Suprapubic skin (tissue), 4 donors: Measurements from ENCODE around the gene AP2B1. TPM values are rescaled to one million over a fixed set of nuclear protein-coding genes. Genes with fewer than 3 reads are reported as not detected.

Source experiments
- DNase-seq, 2 donors: peaks; one replicate each; pipeline ENCODE4 v3.0.0-alpha.2; 2019; ENCODE audit warnings: low spot score in 2 of 2
- H3K27ac ChIP-seq: fragments of 200-600 bp; sonication (generic); one replicate; pipeline ENCODE4 v1.5.1; 2019
- H3K27me3 ChIP-seq: fragments of 200-600 bp; sonication (generic); one replicate; pipeline ENCODE4 v1.5.1; 2019
- H3K36me3 ChIP-seq: fragments of 200-600 bp; sonication (generic); one replicate; pipeline ENCODE4 v1.5.1; 2019
- H3K4me1 ChIP-seq: fragments of 200-600 bp; sonication (generic); one replicate; pipeline ENCODE4 v1.5.1; 2019
- H3K4me3 ChIP-seq: fragments of 200-600 bp; sonication (generic); one replicate; pipeline ENCODE4 v1.5.1; 2019; ENCODE audit warnings: mild to moderate bottlenecking
- H3K9me3 ChIP-seq: fragments of 200-600 bp; sonication (generic); one replicate; pipeline ENCODE4 v1.5.1; 2019
- EP300 ChIP-seq: sonication (generic); formaldehyde crosslinking; IDR thresholded peaks from one replicate; pipeline ENCODE4 v1.6.1; 2017; ENCODE audit warnings: antibody characterized with exemption
- POLR2A ChIP-seq, 2 donors: fragments of 450-650 bp; IDR thresholded peaks; one replicate each; pipeline ENCODE4 v1.6.1; 2017; ENCODE audit warnings: antibody characterized with exemption in 2 of 2, mild to moderate bottlenecking in 2 of 2, moderate library complexity in 2 of 2
- POLR2AphosphoS5 ChIP-seq, 3 donors: sonication (generic); formaldehyde crosslinking; IDR thresholded peaks; one replicate each; pipeline ENCODE4 v1.6.1; 2017; ENCODE audit warnings: antibody characterized with exemption in 3 of 3
- WGBS: methylation state at CpG from one replicate; pipeline ENCODE4 v1.1.5; 2018; 5-methylcytosine and 5-hydroxymethylcytosine counted together
- total RNA-seq, 4 donors: library from RNA; depleted of rRNA; stranded (reverse); fragments of >200 nt; gene quantifications; one replicate each; pipeline ENCODE4 v1.1.0, GENCODE V29; 2016
- TF ChIP-seq, protein P1 (sequence below), 2 donors: fragments of 200-600 bp in 1 of 2; fragments of 450-650 bp in 1 of 2; sonication (generic) in 1 of 2; IDR thresholded peaks; one replicate each; pipeline ENCODE4 v1.5.1; 2016 to 2019; ENCODE audit warnings: antibody characterized with exemption in 2 of 2, mild to moderate bottlenecking in 1 of 2, moderate library complexity in 1 of 2

Gene AP2B1
- total RNA-seq, 4 donors from 2014 or later = 41.3 to 50.0 (median 45.3) TPM

DNA sequence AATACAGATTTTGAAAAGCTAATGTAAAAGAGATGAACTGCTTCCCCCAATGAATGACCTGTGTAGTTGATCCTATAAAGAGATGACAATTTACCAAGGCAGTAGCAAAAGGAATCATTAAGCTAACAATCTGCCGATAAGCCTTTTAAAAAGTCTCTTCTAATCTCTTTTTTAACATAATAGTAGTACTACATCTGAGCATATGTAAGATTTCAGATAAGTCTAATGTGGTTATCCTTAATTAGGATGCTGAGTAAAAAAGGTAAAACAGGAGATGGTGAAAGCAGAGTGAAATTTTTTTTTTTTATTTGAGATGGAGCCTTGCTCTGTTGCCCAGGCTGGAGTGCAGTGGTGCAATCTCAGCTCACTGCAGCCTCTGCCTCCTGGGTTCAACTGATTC is 118.1 kb downstream of the AP2B1 start:
- TF ChIP-seq EP300 = no peak
- Histone ChIP-seq H3K9me3 (no peaks in the 10 kb centered on the region), H3K27ac (no peak overlapping the region), H3K27me3 (no peaks in the 10 kb centered on the region), H3K4me1 (peaks cover 9% of the 10 kb centered on the region), H3K36me3 (peaks cover 6% of the 10 kb centered on the region), H3K4me3 (no peak overlapping the region)
- WGBS = 94% methylated on average over 1 of the region's 1 CpG
- DNase-seq = no peak

DNA sequence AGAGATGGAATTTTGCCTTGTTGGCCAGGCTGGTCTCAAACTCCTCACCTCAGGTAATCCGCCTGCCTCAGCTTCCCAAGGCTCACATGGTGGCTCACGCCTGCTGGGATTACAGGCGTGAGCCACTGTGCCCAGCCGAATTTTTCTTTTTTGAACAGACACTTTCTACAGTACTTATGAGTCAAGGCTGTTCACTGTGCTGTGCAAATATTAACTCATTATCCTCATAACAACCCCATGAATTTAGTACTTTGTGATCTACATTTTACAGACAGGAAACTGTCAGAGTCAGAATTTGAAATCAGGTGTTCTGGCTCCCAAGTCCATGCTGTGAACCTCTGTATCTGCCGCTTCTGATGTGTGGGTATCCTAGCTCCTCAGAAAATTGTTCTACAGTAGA is 118.6 kb downstream of the AP2B1 start:
- Histone ChIP-seq H3K4me3 (no peak overlapping the region), H3K9me3 (no peaks in the 10 kb centered on the region), H3K36me3 (peaks cover 11% of the 10 kb centered on the region), H3K27ac (no peak overlapping the region), H3K4me1 (peaks cover 9% of the 10 kb centered on the region), H3K27me3 (no peaks in the 10 kb centered on the region)
- no peak for TF ChIP-seq POLR2A (IDR thresholded peaks at IDR 0.05)
- TF ChIP-seq POLR2AphosphoS5 (IDR thresholded peaks at IDR 0.05) = no peak
- TF ChIP-seq, protein P1, sequence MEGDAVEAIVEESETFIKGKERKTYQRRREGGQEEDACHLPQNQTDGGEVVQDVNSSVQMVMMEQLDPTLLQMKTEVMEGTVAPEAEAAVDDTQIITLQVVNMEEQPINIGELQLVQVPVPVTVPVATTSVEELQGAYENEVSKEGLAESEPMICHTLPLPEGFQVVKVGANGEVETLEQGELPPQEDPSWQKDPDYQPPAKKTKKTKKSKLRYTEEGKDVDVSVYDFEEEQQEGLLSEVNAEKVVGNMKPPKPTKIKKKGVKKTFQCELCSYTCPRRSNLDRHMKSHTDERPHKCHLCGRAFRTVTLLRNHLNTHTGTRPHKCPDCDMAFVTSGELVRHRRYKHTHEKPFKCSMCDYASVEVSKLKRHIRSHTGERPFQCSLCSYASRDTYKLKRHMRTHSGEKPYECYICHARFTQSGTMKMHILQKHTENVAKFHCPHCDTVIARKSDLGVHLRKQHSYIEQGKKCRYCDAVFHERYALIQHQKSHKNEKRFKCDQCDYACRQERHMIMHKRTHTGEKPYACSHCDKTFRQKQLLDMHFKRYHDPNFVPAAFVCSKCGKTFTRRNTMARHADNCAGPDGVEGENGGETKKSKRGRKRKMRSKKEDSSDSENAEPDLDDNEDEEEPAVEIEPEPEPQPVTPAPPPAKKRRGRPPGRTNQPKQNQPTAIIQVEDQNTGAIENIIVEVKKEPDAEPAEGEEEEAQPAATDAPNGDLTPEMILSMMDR (IDR thresholded peaks at IDR 0.05) = no peak
- no peak for TF ChIP-seq EP300
- 70% methylated on average over 5 of the region's 5 CpGs for WGBS
- no peak for DNase-seq

DNA sequence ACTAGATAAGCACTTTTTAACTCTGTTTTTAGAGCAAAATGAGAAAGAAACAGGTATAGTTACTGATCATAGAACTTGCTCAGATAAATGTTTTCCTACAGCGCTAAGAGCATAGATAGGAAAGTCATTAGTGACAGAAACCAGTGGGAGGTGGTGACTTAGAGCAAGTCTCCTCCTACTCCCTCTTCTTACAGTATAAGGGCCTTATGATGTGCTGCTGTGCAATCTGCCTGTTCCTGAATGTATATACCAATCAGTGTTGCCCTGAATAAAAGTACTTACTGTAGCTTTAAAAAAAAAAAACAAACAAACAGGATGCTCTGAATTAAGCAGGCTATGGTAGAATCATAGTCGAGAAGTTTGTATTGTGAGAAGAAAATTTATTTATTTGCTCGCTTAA is 121.0 kb downstream of the AP2B1 start:
- TF ChIP-seq, protein P1 (IDR thresholded peaks at IDR 0.05) = no peak
- TF ChIP-seq POLR2A (IDR thresholded peaks at IDR 0.05) (no peak), POLR2AphosphoS5 (IDR thresholded peaks at IDR 0.05) (no peak)
- H3K27me3 ChIP-seq = no peaks in the 10 kb centered on the region
- 74% methylated on average over 3 of the region's 3 CpGs for WGBS

DNA sequence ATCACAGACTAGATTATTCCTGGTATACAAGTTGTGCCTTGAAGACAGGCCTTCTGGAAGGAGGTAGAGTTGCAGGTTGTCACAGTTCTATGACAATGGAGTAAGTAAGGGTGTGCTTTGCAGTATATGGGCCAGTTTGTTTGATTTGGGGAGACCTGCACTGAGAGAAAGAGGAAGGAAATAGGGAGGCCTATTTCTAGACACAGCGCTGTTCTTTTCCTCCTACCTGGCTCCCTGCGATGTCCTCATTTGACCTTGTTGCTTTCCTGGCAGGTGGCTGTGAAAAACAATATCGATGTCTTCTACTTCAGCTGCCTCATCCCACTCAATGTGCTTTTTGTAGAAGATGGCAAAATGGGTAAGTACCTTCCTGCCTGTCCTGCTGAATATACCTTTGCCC is 121.8 kb downstream of the AP2B1 start:
- H3K4me3 ChIP-seq = no peak overlapping the region
- DNase-seq = no peak
- H3K4me1 ChIP-seq = peaks cover 9% of the 10 kb centered on the region
- TF ChIP-seq POLR2AphosphoS5 (IDR thresholded peaks at IDR 0.05) (no peak), EP300 (no peak), POLR2A (IDR thresholded peaks at IDR 0.05) (no peak)
- TF ChIP-seq, protein P1 (IDR thresholded peaks at IDR 0.05) = no peak
- H3K9me3 ChIP-seq = no peaks in the 10 kb centered on the region
- peaks cover 25% of the 10 kb centered on the region for H3K36me3 ChIP-seq
- H3K27ac ChIP-seq = no peak overlapping the region
- no peaks in the 10 kb centered on the region for H3K27me3 ChIP-seq
- WGBS = 52% methylated on average over 3 of the region's 3 CpGs

More for the DNA sequence above, 121.0 kb downstream of the AP2B1 start:
- Histone ChIP-seq H3K9me3 (no peaks in the 10 kb centered on the region), H3K4me3 (no peak overlapping the region), H3K27ac (no peak overlapping the region), H3K36me3 (peaks cover 22% of the 10 kb centered on the region), H3K4me1 (peaks cover 9% of the 10 kb centered on the region)
- no peak for DNase-seq

DNA sequence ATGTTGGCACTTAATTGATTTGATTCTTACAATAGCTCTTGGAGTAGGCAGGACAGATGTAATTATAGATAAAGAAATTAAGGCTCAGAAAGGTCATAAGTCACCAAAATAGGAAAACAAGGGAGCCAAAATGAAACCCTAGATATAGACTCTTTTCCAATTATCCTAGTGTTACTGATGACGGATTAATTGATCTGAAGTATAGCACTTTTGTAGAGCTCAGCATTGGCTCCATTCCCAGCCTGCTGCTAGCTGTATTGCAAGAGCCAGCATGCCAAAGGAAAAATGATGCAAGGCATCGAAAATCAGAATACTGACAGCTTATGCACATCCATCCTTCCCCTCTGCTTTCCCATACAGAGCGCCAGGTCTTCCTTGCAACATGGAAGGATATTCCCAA is 122.8 kb downstream of the AP2B1 start:
- Histone ChIP-seq H3K27ac (no peak overlapping the region), H3K9me3 (no peaks in the 10 kb centered on the region), H3K4me1 (peaks cover 9% of the 10 kb centered on the region), H3K4me3 (no peak overlapping the region), H3K27me3 (no peaks in the 10 kb centered on the region), H3K36me3 (peaks cover 26% of the 10 kb centered on the region)
- TF ChIP-seq POLR2AphosphoS5 (IDR thresholded peaks at IDR 0.05) (no peak), EP300 (no peak), POLR2A (IDR thresholded peaks at IDR 0.05) (no peak)
- TF ChIP-seq, protein P1 (IDR thresholded peaks at IDR 0.05) = no peak
- no peak for DNase-seq
- 52% methylated on average over 3 of the region's 3 CpGs for WGBS

DNA sequence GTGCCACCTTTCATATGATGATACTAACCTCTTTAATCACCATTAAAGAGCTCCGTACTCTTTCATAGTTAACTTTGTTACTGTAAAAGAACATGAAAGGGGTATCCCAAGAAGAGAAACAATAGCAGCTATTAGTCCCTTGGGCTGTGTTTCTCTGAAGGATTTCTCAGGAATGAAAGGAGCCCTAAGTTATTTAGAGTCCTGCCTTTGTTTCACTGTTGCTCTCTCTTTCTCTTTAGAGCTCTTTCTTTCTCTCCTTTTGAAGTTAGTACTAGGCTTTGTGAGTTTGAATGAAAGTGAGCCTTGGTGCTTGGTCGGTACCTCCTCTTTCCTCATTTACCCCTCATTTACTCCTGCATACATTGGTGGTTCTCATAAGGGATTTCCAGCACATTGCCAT is 123.8 kb downstream of the AP2B1 start:
- H3K4me1 ChIP-seq = peaks cover 9% of the 10 kb centered on the region
- no peak overlapping the region for H3K4me3 ChIP-seq
- TF ChIP-seq POLR2A (IDR thresholded peaks at IDR 0.05) (no peak), EP300 (no peak), POLR2AphosphoS5 (IDR thresholded peaks at IDR 0.05) (no peak)
- TF ChIP-seq, protein P1 (IDR thresholded peaks at IDR 0.05) = no peak
- 96% methylated on average over 2 of the region's 2 CpGs for WGBS
- no peak for DNase-seq
- H3K36me3 ChIP-seq = peaks cover 33% of the 10 kb centered on the region
- no peaks in the 10 kb centered on the region for H3K27me3 ChIP-seq
- H3K9me3 ChIP-seq = no peaks in the 10 kb centered on the region
- H3K27ac ChIP-seq = no peak overlapping the region
